Spleen (tissue), 7 donors: ENCODE results near the gene STON2.

ENCODE experiments used
- CTCF ChIP-seq, 11 experiments: fragments of 200-600 bp in 7 of 11; fragments of 450-650 bp in 4 of 11; sonication (generic) in 4 of 11; IDR thresholded peaks in 8 of 11; conservative IDR thresholded peaks in 3 of 11; 1 replicate in 7 of 11; 2 replicates in 4 of 11; pipeline versions ENCODE4 v1.4.0 to v1.8.0; 2016 to 2021; ENCODE audit warnings: antibody characterized with exemption in 11 of 11, inconsistent platforms in 4 of 11, mild to moderate bottlenecking in 1 of 11
- POLR2A ChIP-seq, 3 donors: fragments of 450-650 bp; IDR thresholded peaks; one replicate each; pipeline ENCODE4 v1.5.1; 2017; ENCODE audit warnings: antibody characterized with exemption in 3 of 3, mild to moderate bottlenecking in 1 of 3
- POLR2AphosphoS5 ChIP-seq, 3 donors: sonication (generic); formaldehyde crosslinking; IDR thresholded peaks; one replicate each; pipeline ENCODE4 v1.5.1; 2017; ENCODE audit warnings: antibody characterized with exemption in 3 of 3
- donor health status: DM: no; HTN: no; CAD: no; lungs with moderate emphysema.
- donor health status: DM: no; HTN: no; CAD: no.
- donor health status: DM: no; HTN: no; CAD: no.

GRCh38 chr14:81385419-81385818, 14.7 kb downstream of the STON2 start:
- TF ChIP-seq POLR2A (IDR thresholded peaks at IDR 0.05): no peak
- TF ChIP-seq CTCF (IDR thresholded peaks at IDR 0.05 in 8 of 11, conservative IDR thresholded peaks at IDR 0.05 in 3 of 11): no peak
- no peak for TF ChIP-seq POLR2AphosphoS5 (IDR thresholded peaks at IDR 0.05)
